Stimulated activated naive CD8-positive, alpha-beta T cell treated with anti-CD3 and anti-CD28 coated beads, Interleukin-15, amount 100 ng/mL, for 72 hours (primary cell): ENCODE data around the gene L3MBTL3.

Source experiments
- ATAC-seq: fragments of 150-1000 bp; cut with Tn5 transposase; 2 replicates; pipeline ENCODE4 v1.10.0; 2021; ENCODE audit warnings: mild to moderate bottlenecking, moderate library complexity
- DNase-seq, 2 donors: peaks; one replicate each; pipeline ENCODE4 v3.0.0; 2021 to 2022
- H3K27ac Mint-ChIP-seq, 2 donors: one replicate each; pipeline ENCODE4 v1.8.0; 2022; ENCODE audit warnings: mild to moderate bottlenecking in 2 of 2, mixed read lengths in 2 of 2, moderate library complexity in 2 of 2
- H3K27me3 Mint-ChIP-seq: one replicate; pipeline ENCODE4 v1.8.0; 2022; ENCODE audit warnings: mixed read lengths
- H3K4me1 Mint-ChIP-seq: one replicate; pipeline ENCODE4 v1.8.0; 2022; ENCODE audit warnings: mild to moderate bottlenecking, mixed read lengths
- H3K4me3 Mint-ChIP-seq, 2 donors: one replicate each; pipeline ENCODE4 v1.8.0; 2022; ENCODE audit warnings: mild to moderate bottlenecking in 2 of 2, mixed read lengths in 2 of 2, moderate library complexity in 1 of 2
- H3K9me3 Mint-ChIP-seq, 2 donors: one replicate each; pipeline ENCODE4 v1.8.0; 2022; ENCODE audit warnings: mixed read lengths in 2 of 2

The L3MBTL3 gene

GRCh38 chr6:130045622-130046021 lies 27.2 kb downstream of the L3MBTL3 start:
- no peak overlapping the region for H3K4me3 Mint-ChIP-seq
- DNase-seq = no peak
- no peak for ATAC-seq
- H3K27ac Mint-ChIP-seq = no peak overlapping the region
- H3K4me1 Mint-ChIP-seq = peaks cover 16% of the 10 kb centered on the region
- H3K9me3 Mint-ChIP-seq = no peaks in the 10 kb centered on the region
- H3K27me3 Mint-ChIP-seq = no peaks in the 10 kb centered on the region

- no peaks in the 10 kb centered on the region for H3K9me3 Mint-ChIP-seq
- H3K4me3 Mint-ChIP-seq = no peak overlapping the region
- DNase-seq = no peak
- ATAC-seq = no peak
- H3K27me3 Mint-ChIP-seq = no peaks in the 10 kb centered on the region
- peaks cover 9% of the 10 kb centered on the region for H3K4me1 Mint-ChIP-seq
- H3K27ac Mint-ChIP-seq = no peak overlapping the region
Measured at GRCh38 chr6:130046671-130047070, 28.3 kb downstream of the L3MBTL3 start.

GRCh38 chr6:130047088-130047995 lies 29.0 kb downstream of the L3MBTL3 start:
- Mint-ChIP-seq H3K9me3 (no peaks in the 10 kb centered on the region), H3K4me3 (no peak overlapping the region), H3K27ac (no peak overlapping the region), H3K4me1 (peaks cover 7% of the 10 kb centered on the region), H3K27me3 (no peaks in the 10 kb centered on the region)
- no peak for DNase-seq
- no peak for ATAC-seq

GRCh38 chr6:130050230-130050629 lies 31.8 kb downstream of the L3MBTL3 start:
- Mint-ChIP-seq H3K9me3 (no peaks in the 10 kb centered on the region), H3K4me3 (no peak overlapping the region), H3K27ac (no peak overlapping the region), H3K4me1 (peaks cover 2% of the 10 kb centered on the region), H3K27me3 (no peaks in the 10 kb centered on the region)
- DNase-seq = no peak
- ATAC-seq = no peak

GRCh38 chr6:130054725-130055124 lies 36.3 kb downstream of the L3MBTL3 start:
- H3K4me1 Mint-ChIP-seq = peaks cover 12% of the 10 kb centered on the region
- no peak overlapping the region for H3K4me3 Mint-ChIP-seq

GRCh38 chr6:130055271-130055670 lies 36.9 kb downstream of the L3MBTL3 start:
- Mint-ChIP-seq H3K27ac (no peak overlapping the region), H3K9me3 (no peaks in the 10 kb centered on the region), H3K4me1 (peaks cover 12% of the 10 kb centered on the region), H3K4me3 (no peak overlapping the region), H3K27me3 (no peaks in the 10 kb centered on the region)
- no peak for ATAC-seq
- no peak for DNase-seq

More at GRCh38 chr6:130054725-130055124, 36.3 kb downstream of the L3MBTL3 start:
- DNase-seq (no peak), ATAC-seq (no peak)
- H3K27ac Mint-ChIP-seq = no peak overlapping the region
- no peaks in the 10 kb centered on the region for H3K27me3 Mint-ChIP-seq
- no peaks in the 10 kb centered on the region for H3K9me3 Mint-ChIP-seq

GRCh38 chr6:130057495-130057894 lies 39.1 kb downstream of the L3MBTL3 start:
- peaks cover 12% of the 10 kb centered on the region for H3K4me1 Mint-ChIP-seq
- no peak overlapping the region for H3K27ac Mint-ChIP-seq
- ATAC-seq (no peak), DNase-seq (no peak)
- H3K9me3 Mint-ChIP-seq = no peaks in the 10 kb centered on the region
- H3K4me3 Mint-ChIP-seq = no peak overlapping the region
- no peaks in the 10 kb centered on the region for H3K27me3 Mint-ChIP-seq

- no peak overlapping the region for H3K27ac Mint-ChIP-seq
- no peaks in the 10 kb centered on the region for H3K27me3 Mint-ChIP-seq
- DNase-seq (no peak), ATAC-seq (no peak)
- no peak overlapping the region for H3K4me3 Mint-ChIP-seq
- no peaks in the 10 kb centered on the region for H3K4me1 Mint-ChIP-seq
- H3K9me3 Mint-ChIP-seq = no peaks in the 10 kb centered on the region
Measured at GRCh38 chr6:130063806-130064205, 45.4 kb downstream of the L3MBTL3 start.

GRCh38 chr6:130065609-130066156 lies 47.3 kb downstream of the L3MBTL3 start:
- H3K9me3 Mint-ChIP-seq = no peaks in the 10 kb centered on the region
- H3K4me3 Mint-ChIP-seq = no peak overlapping the region
- no peak for DNase-seq
- no peaks in the 10 kb centered on the region for H3K4me1 Mint-ChIP-seq
- no peak overlapping the region for H3K27ac Mint-ChIP-seq
- ATAC-seq = no peak
- no peaks in the 10 kb centered on the region for H3K27me3 Mint-ChIP-seq

GRCh38 chr6:130069485-130069884 lies 51.1 kb downstream of the L3MBTL3 start:
- no peaks in the 10 kb centered on the region for H3K27me3 Mint-ChIP-seq
- ATAC-seq (no peak), DNase-seq (no peak)
- no peaks in the 10 kb centered on the region for H3K4me1 Mint-ChIP-seq
- no peaks in the 10 kb centered on the region for H3K9me3 Mint-ChIP-seq
- no peak overlapping the region for H3K27ac Mint-ChIP-seq
- no peak overlapping the region for H3K4me3 Mint-ChIP-seq

- ATAC-seq (no peak), DNase-seq (no peak)
- Mint-ChIP-seq H3K27me3 (no peaks in the 10 kb centered on the region), H3K4me3 (no peak overlapping the region), H3K9me3 (no peaks in the 10 kb centered on the region), H3K27ac (no peak overlapping the region), H3K4me1 (peaks cover 7% of the 10 kb centered on the region)
Measured at GRCh38 chr6:130070326-130070725, 51.9 kb downstream of the L3MBTL3 start.

GRCh38 chr6:130070792-130071191 lies 52.4 kb downstream of the L3MBTL3 start:
- H3K4me1 Mint-ChIP-seq = peaks cover 12% of the 10 kb centered on the region
- H3K9me3 Mint-ChIP-seq = no peaks in the 10 kb centered on the region
- no peaks in the 10 kb centered on the region for H3K27me3 Mint-ChIP-seq
- DNase-seq = no peak
- H3K27ac Mint-ChIP-seq = no peak overlapping the region
- no peak for ATAC-seq
- H3K4me3 Mint-ChIP-seq = no peak overlapping the region

- H3K27ac Mint-ChIP-seq = peak overlapping the region in 1 of 2 donors; percentile 9
Measured at GRCh38 chr6:130075879-130076460, 57.6 kb downstream of the L3MBTL3 start.

GRCh38 chr6:130076512-130076911 lies 58.1 kb downstream of the L3MBTL3 start:
- Mint-ChIP-seq H3K27me3 (no peaks in the 10 kb centered on the region), H3K4me1 (peaks cover 19% of the 10 kb centered on the region), H3K27ac (no peak overlapping the region), H3K4me3 (no peak overlapping the region), H3K9me3 (no peaks in the 10 kb centered on the region)
- no peak for ATAC-seq
- no peak for DNase-seq

More at GRCh38 chr6:130075879-130076460, 57.6 kb downstream of the L3MBTL3 start:
- Mint-ChIP-seq H3K4me1 (peaks cover 19% of the 10 kb centered on the region), H3K27me3 (no peaks in the 10 kb centered on the region), H3K4me3 (no peak overlapping the region), H3K9me3 (no peaks in the 10 kb centered on the region)
- ATAC-seq = no peak
- DNase-seq = no peak

GRCh38 chr6:130090796-130091195 lies 72.4 kb downstream of the L3MBTL3 start:
- Mint-ChIP-seq H3K27me3 (no peaks in the 10 kb centered on the region), H3K27ac (no peak overlapping the region), H3K9me3 (peaks cover 0 to 4% of the 10 kb centered on the region in 2 donors), H3K4me3 (no peak overlapping the region), H3K4me1 (peaks cover 15% of the 10 kb centered on the region)
- DNase-seq = no peak
- ATAC-seq = no peak

GRCh38 chr6:130093546-130093945 lies 75.2 kb downstream of the L3MBTL3 start:
- DNase-seq (no peak), ATAC-seq (no peak)
- H3K4me3 Mint-ChIP-seq = no peak overlapping the region
- peaks cover 15% of the 10 kb centered on the region for H3K4me1 Mint-ChIP-seq
- H3K27ac Mint-ChIP-seq = no peak overlapping the region
- no peaks in the 10 kb centered on the region for H3K27me3 Mint-ChIP-seq
- H3K9me3 Mint-ChIP-seq = peaks cover 0 to 4% of the 10 kb centered on the region in 2 donors
